BE2C (cell line): ENCODE measurements around the gene GPC1.

Source experiments
- DNase-seq: peaks from one replicate; pipeline ENCODE4 v3.0.0-alpha.2; 2020
- H3K27me3 ChIP-seq: fragments of 250-450 bp; sonication (Bioruptor Pico); 2 replicates; pipeline ENCODE4 v1.5.1; 2020; ENCODE audit warnings: mild to moderate bottlenecking
- H3K36me3 ChIP-seq: fragments of 250-450 bp; sonication (Bioruptor Pico); 2 replicates; pipeline ENCODE4 v1.5.1; 2020; ENCODE audit warnings: mild to moderate bottlenecking
- H3K4me1 ChIP-seq: fragments of 250-450 bp; sonication (Bioruptor Pico); 2 replicates; pipeline ENCODE4 v1.5.1; 2020
- H3K4me3 ChIP-seq: 2 replicates; pipeline ENCODE4 v1.5.1; 2011; ENCODE audit warnings: low read depth, low read length
- H3K9me3 ChIP-seq: fragments of 250-450 bp; sonication (Bioruptor Pico); 2 replicates; pipeline ENCODE4 v1.5.1; 2020
- CTCF ChIP-seq: IDR thresholded peaks from 2 replicates; pipeline ENCODE4 v1.5.1; 2012; ENCODE audit warnings: mild to moderate bottlenecking, low read depth, low read length

GPC1 gene

GRCh38 chr2:240400371-240401161, 34.9 kb upstream of the GPC1 start:
- TF ChIP-seq CTCF, result no peak
- Histone ChIP-seq H3K4me3 (no peak overlapping the region), H3K36me3 (no peaks in the 10 kb centered on the region), H3K27me3 (no peaks in the 10 kb centered on the region), H3K4me1 (no peaks in the 10 kb centered on the region; the same call in 1 of the 2 replicates), H3K9me3 (no peaks in the 10 kb centered on the region)
- no peak for DNase-seq

- Histone ChIP-seq H3K4me1 (no peaks in the 10 kb centered on the region; the same call in 1 of the 2 replicates), H3K4me3 (no peak overlapping the region), H3K9me3 (no peaks in the 10 kb centered on the region), H3K27me3 (no peaks in the 10 kb centered on the region), H3K36me3 (no peaks in the 10 kb centered on the region)
- TF ChIP-seq CTCF, result no peak
- DNase-seq, result no peak
These were observed 34.2 kb upstream of the GPC1 start for GRCh38 chr2:240401308-240401707.

GRCh38 chr2:240401781-240402551, 33.5 kb upstream of the GPC1 start:
- DNase-seq, result no peak
- Histone ChIP-seq H3K9me3 (no peaks in the 10 kb centered on the region), H3K4me3 (no peak overlapping the region), H3K36me3 (no peaks in the 10 kb centered on the region), H3K4me1 (no peaks in the 10 kb centered on the region; the same call in 1 of the 2 replicates), H3K27me3 (no peaks in the 10 kb centered on the region)
- TF ChIP-seq CTCF, result no peak

- Histone ChIP-seq H3K27me3 (no peaks in the 10 kb centered on the region), H3K4me1 (no peaks in the 10 kb centered on the region; the same call in 1 of the 2 replicates), H3K9me3 (no peaks in the 10 kb centered on the region), H3K36me3 (no peaks in the 10 kb centered on the region), H3K4me3 (no peak overlapping the region)
- no peak for DNase-seq
- no peak for TF ChIP-seq CTCF
These were observed 32.7 kb upstream of the GPC1 start for GRCh38 chr2:240402566-240403272.

GRCh38 chr2:240403396-240404104, 31.9 kb upstream of the GPC1 start:
- H3K36me3 ChIP-seq, result no peaks in the 10 kb centered on the region
- H3K4me3 ChIP-seq, result no peak overlapping the region
- H3K9me3 ChIP-seq, result no peaks in the 10 kb centered on the region
- no peaks in the 10 kb centered on the region; the same call in 1 of the 2 replicates for H3K4me1 ChIP-seq
- DNase-seq, result no peak
- H3K27me3 ChIP-seq, result no peaks in the 10 kb centered on the region
- no peak for TF ChIP-seq CTCF
